HG02610 (cell line): Measurements from ENCODE around the gene STK31.
"Not testable (repeated sequence)": the region's sequence is repeated elsewhere in the genome, so short reads cannot be mapped to it uniquely, and the experiment has no call there.

Experiments
- ATAC-seq: cut with Tn5 transposase; IDR thresholded peaks from one replicate; pipeline ENCODE4 v1.9.1; 2021; ENCODE audit warnings: mild to moderate bottlenecking, moderate library complexity; ENCODE audit not compliant: unreplicated experiment

Gene STK31

DNA sequence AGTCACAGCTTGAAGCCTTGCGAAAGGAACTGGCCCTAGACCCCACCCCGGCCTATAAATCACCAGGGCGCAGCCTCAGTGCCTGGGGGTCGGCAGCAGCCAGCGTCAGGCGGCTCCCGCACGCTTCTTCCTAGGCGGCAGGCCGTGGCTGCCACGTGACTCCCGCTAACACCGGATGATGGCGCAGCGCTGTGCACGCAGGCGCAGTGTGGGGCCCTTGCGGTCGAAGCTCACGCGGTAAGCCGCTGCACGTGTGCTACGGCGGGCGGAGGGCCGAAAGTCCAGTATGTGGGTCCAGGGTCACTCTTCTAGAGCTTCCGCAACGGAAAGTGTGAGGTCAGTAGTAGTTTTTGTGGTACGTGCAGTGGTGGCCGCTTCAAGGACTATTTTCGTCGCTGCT lies at the start of gene STK31:
STK31 (plus strand) TSS at position 220 of the 400 bp plus-strand sequence; CDS start at position 287, 67 bp downstream.
- ATAC-seq: no peak

DNA sequence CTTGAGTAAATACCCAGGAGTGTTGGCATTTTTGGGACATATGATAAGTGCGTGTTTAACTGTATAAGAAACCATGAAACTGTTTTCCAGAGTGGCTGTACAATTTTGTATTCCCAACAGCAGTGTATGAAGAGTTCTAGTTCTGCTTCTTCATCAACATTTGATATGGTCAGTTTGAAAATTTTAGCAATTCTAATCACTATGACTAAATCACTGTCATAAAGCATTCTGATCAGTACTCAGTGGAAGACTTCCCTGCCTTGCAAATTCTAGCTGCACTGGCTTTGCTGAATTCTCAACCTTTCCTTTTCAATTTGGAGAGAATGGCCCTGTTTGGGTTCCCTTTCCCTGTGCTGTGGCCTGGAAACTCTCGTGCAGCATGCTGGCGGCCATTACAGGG lies 48.6 kb upstream of the STK31 start:
- no peak for ATAC-seq

DNA sequence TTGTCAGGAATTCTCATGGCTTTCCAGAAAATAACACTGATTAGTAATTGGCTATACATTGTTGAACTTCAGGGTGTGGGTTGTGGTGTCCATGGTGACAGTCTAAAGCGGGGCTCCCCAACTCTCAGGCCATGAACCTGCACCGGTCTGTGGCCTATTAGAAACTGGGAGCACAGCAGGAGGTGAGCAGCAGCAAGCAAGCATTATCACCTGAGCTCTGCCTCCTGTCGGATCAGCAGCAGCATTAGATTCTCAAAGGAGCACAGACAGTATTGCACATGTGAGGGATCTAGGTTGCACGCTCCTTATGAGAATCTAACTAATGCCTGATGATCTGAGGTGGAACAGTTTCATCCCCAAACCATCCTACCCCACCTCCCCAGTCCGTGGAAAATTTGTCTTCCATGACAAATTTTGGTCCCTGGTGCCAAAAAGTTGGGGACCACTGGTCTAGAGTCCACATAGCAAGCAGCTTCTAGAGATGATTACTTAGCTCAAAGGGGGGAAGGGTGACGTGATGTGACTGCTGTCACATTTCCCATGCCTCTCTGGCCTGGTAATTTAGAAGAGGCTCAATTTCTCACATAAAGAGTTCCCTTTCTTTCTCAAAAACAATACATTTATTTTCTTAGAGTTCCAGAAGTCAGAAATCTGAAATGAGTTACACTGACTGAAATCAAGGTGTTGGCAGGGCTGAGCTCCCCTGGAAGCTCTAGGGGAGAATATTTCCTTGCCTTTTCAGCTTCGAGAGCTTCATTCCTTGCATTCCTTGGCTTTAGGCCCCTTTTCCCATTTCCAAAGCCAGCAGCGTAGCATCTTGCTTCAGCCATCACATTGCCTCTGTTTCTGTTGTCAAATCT lies 47.7 kb upstream of the STK31 start:
- no peak for ATAC-seq

GRCh38 chr7:23662984-23663313 lies 47.1 kb upstream of the STK31 start:
- no peak for ATAC-seq

- ATAC-seq: no peak
Measured at GRCh38 chr7:23664122-23664521, 45.9 kb upstream of the STK31 start.

GRCh38 chr7:23672033-23672432 lies 38.0 kb upstream of the STK31 start:
- ATAC-seq: no peak

DNA sequence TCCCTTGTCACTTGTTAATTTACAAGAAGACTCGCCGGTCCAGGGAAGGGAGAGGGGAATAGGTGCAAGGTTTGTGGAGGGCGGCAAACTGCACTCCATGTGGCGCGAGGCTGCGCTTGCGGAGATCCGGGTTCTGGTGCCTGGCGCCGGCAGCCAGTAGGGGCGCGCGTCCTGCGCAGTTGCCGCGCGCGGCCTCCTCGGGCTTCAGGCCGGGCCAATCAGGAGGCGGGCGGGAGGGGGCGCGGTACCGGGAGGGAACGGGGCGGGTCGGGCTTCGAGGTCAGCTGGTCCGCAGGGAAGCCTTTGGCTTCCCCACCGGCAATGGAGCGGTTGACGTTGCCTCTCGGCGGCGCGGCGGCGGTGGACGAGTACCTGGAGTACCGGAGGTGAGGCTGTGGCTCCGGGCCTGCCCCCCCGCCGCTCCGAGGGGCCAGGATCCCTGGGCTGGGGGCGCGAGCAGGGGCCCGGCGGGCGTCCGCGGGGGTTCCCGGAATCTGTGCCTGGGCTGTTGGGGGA lies 30.1 kb upstream of the STK31 start, which contains the start of gene FAM221A:
FAM221A (plus strand) TSS at position 302 of the 516 bp plus-strand sequence; CDS start at position 322, 20 bp downstream.
- peak; percentile 98 for ATAC-seq

- peak; percentile 40 for ATAC-seq
Measured at GRCh38 chr7:23680414-23681405, 29.3 kb upstream of the STK31 start.

DNA sequence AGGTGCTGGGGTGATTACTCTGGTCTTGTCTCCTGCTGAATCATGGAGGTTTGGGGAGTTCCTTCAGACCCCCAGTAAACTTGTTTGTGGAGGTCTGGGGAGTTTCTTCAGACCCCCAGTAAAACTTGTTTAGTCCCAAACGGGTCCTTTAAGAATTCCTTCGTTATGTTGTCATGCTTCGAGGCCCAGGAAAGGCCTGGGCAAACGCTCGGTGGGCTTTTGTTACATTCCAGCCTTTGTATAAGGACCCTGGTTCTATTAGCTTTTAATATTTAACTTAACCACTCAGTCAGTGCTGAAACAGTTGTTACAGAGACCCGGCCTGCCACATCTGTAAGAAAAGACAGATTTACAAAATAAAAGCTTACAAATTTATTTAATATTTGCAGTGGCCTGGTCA lies 26.0 kb upstream of the STK31 start:
- ATAC-seq: not testable (repeated sequence)

DNA sequence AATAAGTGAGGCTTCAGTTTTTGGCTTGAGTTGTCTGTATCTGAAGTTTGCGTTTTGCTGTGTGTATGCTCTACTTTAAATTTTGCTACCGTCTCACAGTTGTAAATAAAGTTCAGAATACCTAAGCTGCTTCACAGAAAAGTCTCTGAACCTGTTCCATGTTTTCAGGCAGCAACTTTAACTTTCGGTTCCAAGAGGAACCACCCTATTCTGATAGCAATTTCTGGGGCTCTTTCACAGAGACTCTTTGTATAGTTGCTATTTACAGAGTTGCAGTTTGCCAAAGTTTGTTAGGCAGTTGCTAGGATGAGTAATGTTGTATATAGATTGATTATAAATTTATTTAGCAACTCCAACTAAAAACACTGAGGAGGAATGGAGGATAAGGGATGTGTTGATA lies 24.3 kb upstream of the STK31 start:
- ATAC-seq: no peak

DNA sequence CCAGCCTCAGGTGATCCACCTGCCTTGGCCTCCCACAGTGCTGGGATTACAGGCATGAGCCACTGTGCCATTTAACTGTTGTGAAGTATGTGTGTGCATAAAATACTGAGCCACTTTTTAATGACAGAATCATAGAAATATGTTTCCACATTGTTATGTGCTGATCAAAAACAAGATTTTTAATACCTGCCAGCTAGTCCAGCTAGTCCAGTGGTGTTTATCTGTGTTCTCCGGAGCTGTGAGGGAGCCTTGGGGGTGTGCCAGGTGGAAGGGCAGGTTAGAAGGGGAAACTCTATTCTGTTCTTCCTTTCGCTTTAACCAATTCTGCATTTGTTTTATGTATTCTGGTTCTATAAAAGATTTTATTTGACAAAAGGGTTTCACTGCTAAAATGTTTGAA lies 23.0 kb upstream of the STK31 start:
- ATAC-seq: no peak

- no peak for ATAC-seq
Measured at GRCh38 chr7:23689165-23689564, 20.9 kb upstream of the STK31 start.

DNA sequence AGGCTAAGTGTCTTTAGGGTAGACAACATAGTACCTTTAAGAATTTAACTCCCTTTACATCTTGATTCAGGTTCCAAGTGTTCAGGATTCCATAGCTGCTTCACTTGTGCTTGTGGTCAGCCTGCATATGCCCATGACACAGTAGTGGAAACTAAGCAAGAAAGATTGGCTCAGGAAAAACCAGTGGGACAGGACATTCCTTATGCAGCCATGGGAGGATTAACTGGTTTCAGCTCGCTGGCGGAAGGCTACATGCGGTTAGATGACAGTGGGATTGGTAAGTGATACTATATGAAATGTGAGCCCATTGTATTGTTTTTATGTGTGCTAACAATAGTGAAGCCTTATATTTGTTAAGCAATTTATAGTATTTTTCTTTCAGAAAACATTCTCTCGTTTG lies 18.7 kb upstream of the STK31 start:
- ATAC-seq: no peak

- no peak for ATAC-seq
Measured at GRCh38 chr7:23693224-23693623, 16.8 kb upstream of the STK31 start.

- peak; percentile 75 for ATAC-seq
Measured at GRCh38 chr7:23696916-23697441, 13.0 kb upstream of the STK31 start.

GRCh38 chr7:23698822-23699221 lies 11.2 kb upstream of the STK31 start:
- no peak for ATAC-seq

- no peak for ATAC-seq
Measured at GRCh38 chr7:23700046-23700445, 10.0 kb upstream of the STK31 start.

DNA sequence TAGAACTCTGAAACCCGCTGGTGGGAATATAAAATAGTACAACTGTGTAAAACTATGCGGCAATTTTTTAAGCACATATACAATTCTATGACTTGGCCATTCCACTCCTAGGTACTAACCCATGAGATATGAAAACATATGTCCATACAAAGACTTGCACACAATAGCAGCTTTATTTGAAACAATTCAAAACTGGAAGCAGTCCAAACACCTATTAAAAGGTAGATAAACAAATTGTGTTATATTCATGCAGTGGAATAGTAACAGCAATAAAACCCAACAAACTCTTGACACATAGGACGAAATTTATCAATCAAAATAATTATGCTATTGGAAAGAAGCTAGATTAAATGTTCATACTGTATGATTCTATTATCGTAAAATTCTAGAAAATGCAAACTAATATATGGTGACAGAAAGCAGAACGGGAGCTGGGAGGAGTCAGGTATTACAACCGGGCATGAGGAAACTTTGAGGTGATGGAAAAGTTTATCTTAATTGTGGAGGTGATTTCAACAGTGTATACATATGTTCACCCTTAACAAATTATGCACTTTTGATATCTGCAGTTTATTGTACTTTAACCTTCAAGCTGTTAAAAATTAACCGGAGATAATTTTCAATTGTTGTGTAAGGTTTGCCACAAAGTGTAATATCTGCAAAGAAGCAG lies 803 bp upstream of the STK31 start:
- no peak for ATAC-seq

DNA sequence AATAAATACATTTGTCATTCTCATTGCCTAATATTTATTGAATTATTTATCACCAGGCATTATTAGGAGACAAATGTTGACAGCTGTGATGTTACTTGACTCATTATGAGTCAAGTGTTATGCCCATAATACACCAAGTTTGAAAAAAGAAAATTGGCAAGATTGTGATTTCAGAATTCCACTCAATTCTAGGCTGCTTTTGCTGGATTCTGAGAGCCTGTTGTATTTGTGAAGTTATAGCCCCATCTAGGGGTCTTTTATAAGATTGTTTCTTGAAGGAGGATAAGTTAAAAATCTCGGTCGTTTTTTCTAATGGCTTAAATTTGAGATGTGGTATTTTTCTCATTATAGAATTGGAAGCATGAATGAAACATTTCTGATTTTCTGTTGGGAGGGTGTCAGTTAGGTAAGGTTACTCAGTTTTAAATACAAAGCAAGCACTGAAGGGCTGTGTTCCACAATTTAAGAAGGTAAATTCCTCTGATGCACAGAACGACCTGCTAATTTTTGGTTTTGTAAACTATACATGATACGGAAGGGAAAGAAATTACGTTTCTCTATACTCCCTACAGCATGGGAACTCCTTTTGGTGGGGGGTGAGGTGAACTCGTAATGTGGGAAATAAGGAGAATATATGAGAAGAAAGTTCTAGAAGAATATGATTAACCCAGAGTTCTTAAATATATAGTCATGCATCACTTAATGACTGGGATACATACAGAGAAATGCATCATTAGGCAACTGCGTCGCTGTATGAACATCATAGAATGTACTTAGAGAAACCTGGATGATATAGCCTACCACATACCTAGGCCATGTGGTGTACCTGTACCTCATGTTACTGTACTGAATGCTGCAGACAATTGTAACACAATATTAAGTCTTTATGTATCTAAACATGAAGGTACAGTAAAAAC lies 2.6 kb downstream of the STK31 start:
- no peak for ATAC-seq
